Stimulated activated CD8-positive, alpha-beta memory T cell treated with anti-CD3 and anti-CD28 coated beads, Interleukin-15, amount 100 ng/mL, for 4 hours (primary cell): ENCODE results near the gene PRSS1.
"Not testable (repeated sequence)": the region's sequence is repeated elsewhere in the genome, so short reads cannot be mapped to it uniquely, and the experiment has no call there.

ENCODE experiments used
- DNase-seq, 2 donors: peaks; one replicate each; pipeline ENCODE4 v3.0.0-alpha.2; 2020; ENCODE audit warnings: low read depth in 2 of 2

Gene PRSS1

GRCh38 chr7:142749218-142749993 lies at the start of gene PRSS1:
Gene PRSS1 (plus strand): TSS chr7:142749472. CDS start chr7:142749485, 13 bp downstream.
- no peak for DNase-seq

GRCh38 chr7:142700935-142701334 lies 48.3 kb upstream of the PRSS1 start:
- not testable (repeated sequence) for DNase-seq

GRCh38 chr7:142703655-142704305 lies 45.5 kb upstream of the PRSS1 start:
- no peak for DNase-seq

- DNase-seq, result not testable (repeated sequence)
Measured at GRCh38 chr7:142708726-142709125, 40.5 kb upstream of the PRSS1 start.

- DNase-seq, result no peak
Measured at GRCh38 chr7:142709921-142710320, 39.4 kb upstream of the PRSS1 start.

- DNase-seq, result no peak
Measured at GRCh38 chr7:142711196-142711595, 38.1 kb upstream of the PRSS1 start.

GRCh38 chr7:142711746-142712616 lies 37.3 kb upstream of the PRSS1 start:
- no peak for DNase-seq

- no peak for DNase-seq
Measured at GRCh38 chr7:142712617-142712957, 36.7 kb upstream of the PRSS1 start.

- DNase-seq, result no peak
Measured at GRCh38 chr7:142714375-142714774, 34.9 kb upstream of the PRSS1 start.

- no peak for DNase-seq
Measured at GRCh38 chr7:142716596-142716995, 32.7 kb upstream of the PRSS1 start.

- DNase-seq, result no peak
Measured at GRCh38 chr7:142717453-142717852, 31.8 kb upstream of the PRSS1 start.

GRCh38 chr7:142718313-142718712 lies 31.0 kb upstream of the PRSS1 start:
- DNase-seq, result no peak

GRCh38 chr7:142720172-142720773 lies 29.0 kb upstream of the PRSS1 start:
- DNase-seq, result no peak

- no peak for DNase-seq
Measured at GRCh38 chr7:142720986-142721385, 28.3 kb upstream of the PRSS1 start.

- DNase-seq, result no peak
Measured at GRCh38 chr7:142722248-142722794, 27.0 kb upstream of the PRSS1 start.

GRCh38 chr7:142733271-142733670 lies 16.0 kb upstream of the PRSS1 start:
- no peak for DNase-seq

GRCh38 chr7:142739923-142740492 lies 9.3 kb upstream of the PRSS1 start:
- DNase-seq, result no peak

- no peak for DNase-seq
Measured at GRCh38 chr7:142740786-142741185, 8.5 kb upstream of the PRSS1 start.

GRCh38 chr7:142741932-142742331 lies 7.3 kb upstream of the PRSS1 start:
- DNase-seq, result not testable (repeated sequence)

GRCh38 chr7:142745091-142745635 lies 4.1 kb upstream of the PRSS1 start:
- no peak for DNase-seq

GRCh38 chr7:142745745-142746144 lies 3.5 kb upstream of the PRSS1 start:
- DNase-seq, result no peak
